Skeletal muscle tissue (tissue), 4 donors: Measurements from ENCODE around the gene SLC17A7. TPM values are rescaled to one million over a fixed set of nuclear protein-coding genes. Genes with fewer than 3 reads are reported as not detected.

Experiments
- H3K27ac ChIP-seq: one replicate; pipeline ENCODE4 v1.7.0; 2013; ENCODE audit warnings: mild to moderate bottlenecking, low read depth, low read length, inconsistent platforms
- H3K27me3 ChIP-seq, 3 donors: one replicate each; pipeline ENCODE4 v1.7.0; 2013; ENCODE audit warnings: low read length in 3 of 3; ENCODE audit not compliant: control insufficient read depth in 3 of 3, insufficient read depth in 3 of 3
- H3K36me3 ChIP-seq, 3 donors: one replicate each; pipeline ENCODE4 v1.7.0; 2013; ENCODE audit warnings: low read length in 3 of 3; ENCODE audit not compliant: control insufficient read depth in 3 of 3, insufficient read depth in 3 of 3
- H3K4me1 ChIP-seq, 3 donors: one replicate each; pipeline ENCODE4 v1.7.0; 2013; ENCODE audit warnings: low read length in 3 of 3, mild to moderate bottlenecking in 3 of 3; ENCODE audit not compliant: control insufficient read depth in 3 of 3, insufficient read depth in 3 of 3
- H3K4me3 ChIP-seq, 3 donors: one replicate each; pipeline ENCODE4 v1.7.0; 2013; ENCODE audit warnings: low read length in 3 of 3
- H3K9ac ChIP-seq, 3 donors: one replicate each; pipeline ENCODE4 v1.7.0; 2013; ENCODE audit warnings: low read length in 3 of 3, mild to moderate bottlenecking in 3 of 3, moderate library complexity in 2 of 3, low read depth in 1 of 3
- H3K9me3 ChIP-seq, 3 donors: one replicate each; pipeline ENCODE4 v1.7.0; 2013; ENCODE audit warnings: low read length in 3 of 3; ENCODE audit not compliant: control insufficient read depth in 3 of 3
- total RNA-seq: library from RNA; depleted of rRNA; stranded (reverse); fragments of >200 nt; gene quantifications from one replicate; pipeline ENCODE4 v1.2.3, GENCODE V29; 2014
- donor health status: Osteomylitis.

SLC17A7 gene
- 1.0 TPM for total RNA-seq

- H3K4me1 ChIP-seq, result peaks cover 4 to 18% (median 8%) of the 10 kb centered on the region in 3 donors
- H3K9me3 ChIP-seq, result no peaks in the 10 kb centered on the region
- peak within 1 kb of the TSS; percentile 36 to 59 (median 58) for H3K4me3 ChIP-seq
- H3K36me3 ChIP-seq, result no peaks in the 10 kb centered on the region
- peaks cover 54% of the 10 kb centered on the region in 3 donors for H3K27me3 ChIP-seq
- H3K27ac ChIP-seq, result peak within 1 kb of the TSS; percentile 55
- H3K9ac ChIP-seq, result peak within 1 kb of the TSS in 1 of 3 donors; percentile 60
Measured at GRCh38 chr19:49441210-49441959, at the start of gene SLC17A7. TSS of gene SLC17A7 (minus strand) at chr19:49441527. CDS start at chr19:49441379, 148 bp downstream.

GRCh38 chr19:49490287-49491029, 49.1 kb upstream of the SLC17A7 start:
- peaks cover 35 to 40% (median 37%) of the 10 kb centered on the region in 3 donors for H3K36me3 ChIP-seq
- H3K27me3 ChIP-seq, result no peaks in the 10 kb centered on the region
- peak overlapping the region in 1 of 3 donors; percentile 100 for H3K4me3 ChIP-seq
- no peaks in the 10 kb centered on the region for H3K9me3 ChIP-seq
- peaks cover 23 to 32% (median 24%) of the 10 kb centered on the region in 3 donors for H3K4me1 ChIP-seq
- peak overlapping the region in 2 of 3 donors; percentile 20 to 91 for H3K9ac ChIP-seq
- H3K27ac ChIP-seq, result no peak overlapping the region

GRCh38 chr19:49489601-49490167, 48.4 kb upstream of the SLC17A7 start:
- peaks cover 23 to 32% (median 24%) of the 10 kb centered on the region in 3 donors for H3K4me1 ChIP-seq
- peak overlapping the region; percentile 73 to 96 (median 91) for H3K9ac ChIP-seq
- peaks cover 35 to 40% (median 37%) of the 10 kb centered on the region in 3 donors for H3K36me3 ChIP-seq
- H3K27me3 ChIP-seq, result no peaks in the 10 kb centered on the region
- peak overlapping the region; percentile 85 to 100 (median 90) for H3K4me3 ChIP-seq
- no peaks in the 10 kb centered on the region for H3K9me3 ChIP-seq
- peak overlapping the region; percentile 88 for H3K27ac ChIP-seq

GRCh38 chr19:49488863-49489537, 47.7 kb upstream of the SLC17A7 start:
- peaks cover 23 to 32% (median 24%) of the 10 kb centered on the region in 3 donors for H3K4me1 ChIP-seq
- no peaks in the 10 kb centered on the region for H3K27me3 ChIP-seq
- peak overlapping the region; percentile 85 to 100 (median 90) for H3K4me3 ChIP-seq
- H3K36me3 ChIP-seq, result peaks cover 35 to 40% (median 37%) of the 10 kb centered on the region in 3 donors
- no peaks in the 10 kb centered on the region for H3K9me3 ChIP-seq
- peak overlapping the region; percentile 73 to 96 (median 91) for H3K9ac ChIP-seq
- H3K27ac ChIP-seq, result peak overlapping the region; percentile 88

- H3K9me3 ChIP-seq, result no peaks in the 10 kb centered on the region
- H3K4me1 ChIP-seq, result peaks cover 23 to 32% (median 24%) of the 10 kb centered on the region in 3 donors
- H3K4me3 ChIP-seq, result peak overlapping the region; percentile 85 to 100 (median 90)
- no peaks in the 10 kb centered on the region for H3K27me3 ChIP-seq
- peaks cover 35 to 40% (median 37%) of the 10 kb centered on the region in 3 donors for H3K36me3 ChIP-seq
- H3K27ac ChIP-seq, result peak overlapping the region; percentile 88
- H3K9ac ChIP-seq, result peak overlapping the region; percentile 91 to 98 (median 96)
Measured at GRCh38 chr19:49488046-49488862, 46.9 kb upstream of the SLC17A7 start.

- Histone ChIP-seq H3K9ac (peak within 1 kb of the TSS; percentile 91 to 98 (median 96)), H3K4me1 (peaks cover 23 to 32% (median 24%) of the 10 kb centered on the region in 3 donors), H3K9me3 (no peaks in the 10 kb centered on the region), H3K27me3 (no peaks in the 10 kb centered on the region), H3K27ac (peak within 1 kb of the TSS; percentile 88), H3K4me3 (peak within 1 kb of the TSS; percentile 85 to 100 (median 90)), H3K36me3 (peaks cover 31 to 36% (median 32%) of the 10 kb centered on the region in 3 donors)
Measured at GRCh38 chr19:49487277-49488045, 46.1 kb upstream of the SLC17A7 start, which contains the start of gene RPL13A. TSS of gene RPL13A (plus strand) at chr19:49487608. CDS start at chr19:49487630, 22 bp downstream.

- H3K36me3 ChIP-seq, result peaks cover 25 to 29% (median 27%) of the 10 kb centered on the region in 3 donors
- H3K4me1 ChIP-seq, result peaks cover 23 to 32% (median 24%) of the 10 kb centered on the region in 3 donors
- H3K27ac ChIP-seq, result peak overlapping the region; percentile 67
- peak overlapping the region; percentile 38 to 67 (median 53) for H3K4me3 ChIP-seq
- no peaks in the 10 kb centered on the region for H3K9me3 ChIP-seq
- peak overlapping the region; percentile 12 to 63 (median 62) for H3K9ac ChIP-seq
- no peaks in the 10 kb centered on the region for H3K27me3 ChIP-seq
Measured at GRCh38 chr19:49486710-49487276, 45.5 kb upstream of the SLC17A7 start.

- no peak overlapping the region for H3K9ac ChIP-seq
- H3K4me1 ChIP-seq, result peaks cover 23 to 32% (median 24%) of the 10 kb centered on the region in 3 donors
- H3K27me3 ChIP-seq, result no peaks in the 10 kb centered on the region
- H3K36me3 ChIP-seq, result peaks cover 20 to 24% (median 21%) of the 10 kb centered on the region in 3 donors
- H3K9me3 ChIP-seq, result no peaks in the 10 kb centered on the region
- peak overlapping the region in 2 of 3 donors; percentile 13 to 38 for H3K4me3 ChIP-seq
- no peak overlapping the region for H3K27ac ChIP-seq
Measured at GRCh38 chr19:49486232-49486631, 44.9 kb upstream of the SLC17A7 start.
